HG03469 (cell line): Measurements from ENCODE around the gene OAS3.

ENCODE experiments used
- ATAC-seq: cut with Tn5 transposase; IDR thresholded peaks from one replicate; pipeline ENCODE4 v1.9.1; 2021; ENCODE audit warnings: mild to moderate bottlenecking, moderate library complexity, moderate number of reproducible peaks; ENCODE audit not compliant: unreplicated experiment

OAS3 gene

DNA sequence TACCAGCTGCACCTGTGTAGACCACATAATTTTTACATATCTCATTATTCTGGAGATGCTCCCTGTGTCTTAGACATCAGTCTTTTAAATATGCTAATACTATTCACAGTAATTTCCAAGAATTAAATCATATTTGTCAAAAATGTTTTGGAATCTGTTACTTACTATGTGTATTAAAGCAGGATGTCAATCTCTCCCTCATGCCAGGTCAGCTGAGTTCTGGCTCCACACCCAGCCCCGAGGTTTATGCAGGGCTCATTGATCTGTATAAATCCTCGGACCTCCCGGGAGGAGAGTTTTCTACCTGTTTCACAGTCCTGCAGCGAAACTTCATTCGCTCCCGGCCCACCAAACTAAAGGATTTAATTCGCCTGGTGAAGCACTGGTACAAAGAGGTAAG lies 67.9 kb downstream of the OAS3 start:
- no peak for ATAC-seq

- ATAC-seq = no peak
These were observed 68.4 kb downstream of the OAS3 start for GRCh38 chr12:113006641-113007040.

- ATAC-seq = no peak
These were observed 68.9 kb downstream of the OAS3 start for GRCh38 chr12:113007166-113007565.

GRCh38 chr12:113010701-113011100 lies 72.4 kb downstream of the OAS3 start:
- ATAC-seq = no peak

DNA sequence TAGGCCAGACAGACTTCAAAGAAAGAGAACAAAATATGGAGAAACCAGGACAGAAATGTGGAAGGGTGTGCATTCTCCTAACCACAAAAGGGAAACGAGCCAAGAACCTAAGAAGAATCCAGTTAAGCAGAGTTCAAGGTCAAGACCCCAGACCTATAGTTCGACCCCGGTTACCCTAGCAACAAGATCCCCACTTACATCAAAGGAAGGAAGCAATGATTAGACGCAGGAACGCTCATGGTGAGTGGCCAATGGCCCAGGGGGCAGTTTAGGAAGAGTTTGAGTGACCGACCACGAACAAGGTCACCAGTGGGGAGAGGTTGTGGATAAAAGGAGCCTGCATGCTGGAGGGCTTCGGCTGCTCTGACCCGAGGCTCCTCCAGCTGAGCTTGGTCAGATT lies 76.3 kb downstream of the OAS3 start:
- ATAC-seq = no peak

GRCh38 chr12:113016796-113017195 lies 78.5 kb downstream of the OAS3 start:
- no peak for ATAC-seq

- ATAC-seq = no peak
These were observed 80.8 kb downstream of the OAS3 start for GRCh38 chr12:113019025-113019424.

DNA sequence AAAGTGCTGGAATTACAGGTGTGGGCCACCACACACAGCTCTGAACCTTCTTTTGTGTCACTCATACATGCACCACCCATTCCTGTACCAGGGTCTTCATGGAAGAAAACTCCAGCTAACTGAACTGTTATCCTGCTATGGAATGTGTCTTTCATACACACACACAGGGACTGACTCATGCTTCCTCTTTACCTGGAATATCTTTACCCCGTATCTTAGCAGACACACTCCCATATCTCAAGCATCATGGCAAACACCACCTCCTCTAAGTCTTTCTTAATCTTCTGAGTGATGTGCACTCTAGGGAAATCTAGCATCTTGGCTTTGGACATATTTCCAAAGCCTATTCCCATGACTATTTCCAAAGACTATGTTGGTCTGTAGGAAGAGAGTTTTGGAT lies 83.2 kb downstream of the OAS3 start:
- ATAC-seq = no peak
